Motor neuron (in vitro differentiated cells): ENCODE measurements around the gene CCL21. TPM values are rescaled to one million over a fixed set of nuclear protein-coding genes. Genes with fewer than 3 reads are reported as not detected.

Experiments used
- ATAC-seq, 8 experiments: fragments of 200-7000 bp; cut with Tn5 transposase; replicated peaks in 6 of 8; 2 replicates each; pipeline ENCODE4 v1.8.0; 2021; ENCODE audit warnings: mild to moderate bottlenecking in 8 of 8, moderate library complexity in 8 of 8
- H3K27ac ChIP-seq, 2 donors: fragments of 250-450 bp; sonication (Bioruptor Pico); 2 replicates each; pipeline ENCODE4 v1.9.0; 2021; ENCODE audit warnings: antibody characterized with exemption in 2 of 2, mild to moderate bottlenecking in 2 of 2, moderate library complexity in 1 of 2
- H3K4me1 ChIP-seq, 2 donors: fragments of 250-450 bp; sonication (Bioruptor Pico); replicated peaks in 1 of 2; 2 replicates each; pipeline ENCODE4 v1.6.1; 2021; ENCODE audit warnings: antibody characterized with exemption in 2 of 2, mild to moderate bottlenecking in 2 of 2, moderate library complexity in 1 of 2
- H3K4me3 ChIP-seq, 5 donors: fragments of 250-450 bp; sonication (Bioruptor Pico); 2 replicates each; pipeline ENCODE4 v1.9.0; 2021; ENCODE audit warnings: antibody characterized with exemption in 5 of 5, mild to moderate bottlenecking in 5 of 5, moderate library complexity in 4 of 5
- WGBS, 10 experiments: fragments of 450-650 bp; shearing (Covaris generic); methylation state at CpG; one replicate each; pipeline ENCODE4 v1.0.0; 2022; 5-methylcytosine and 5-hydroxymethylcytosine counted together
- in situ Hi-C, 9 experiments: fragments of 400-800 bp; cut with MboI; loops; one replicate each; pipeline ENCODE4 v1.15.0; 2021; ENCODE audit warnings: low sequenced_read_pairs in 9 of 9, low pct_unique_long_range_greater_than_20kb in 2 of 9; ENCODE audit not compliant: unreplicated experiment in 9 of 9
- total RNA-seq, 8 experiments: library from RNA; unstranded; fragments of 300-600 nt; gene quantifications; 2 replicates each; pipeline versions ENCODE4 v1.2.3 to v1.2.4, GENCODE V29; 2022

The CCL21 gene
- total RNA-seq, 8 experiments from 2014 or later, result 0.22 to 1.3 (median 0.76) TPM; not detected in 5

DNA sequence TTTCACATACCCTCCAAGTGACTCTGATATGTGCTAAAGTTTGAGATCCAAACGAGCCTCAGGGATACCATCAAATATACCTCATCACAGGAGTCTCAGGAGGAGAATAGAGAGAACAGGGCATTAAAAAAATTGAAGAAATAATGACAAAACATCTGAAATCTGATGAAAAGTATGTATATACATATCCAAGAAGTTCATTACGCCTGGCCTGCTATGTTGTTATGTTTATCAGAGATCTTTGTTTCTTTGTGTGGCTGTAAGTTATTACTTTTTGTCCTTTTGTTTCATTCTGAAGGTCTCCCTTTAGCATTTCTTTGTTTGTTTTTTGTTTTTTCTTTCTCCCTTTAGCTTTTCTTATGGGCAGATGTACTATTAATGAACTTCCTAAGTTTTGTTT lies 16.4 kb downstream of the CCL21 start:
- Histone ChIP-seq H3K4me3 (no peak overlapping the region), H3K4me1 (no peaks in the 10 kb centered on the region), H3K27ac (no peak overlapping the region)
- no peak for ATAC-seq
- in situ Hi-C loops, result no loop called here
- 28 to 100% (median 57%) methylated on average over 1 to 2 of the region's 2 CpGs; no CpG with 5 or more reads in 1 of the 10 experiments for WGBS, 10 experiments

DNA sequence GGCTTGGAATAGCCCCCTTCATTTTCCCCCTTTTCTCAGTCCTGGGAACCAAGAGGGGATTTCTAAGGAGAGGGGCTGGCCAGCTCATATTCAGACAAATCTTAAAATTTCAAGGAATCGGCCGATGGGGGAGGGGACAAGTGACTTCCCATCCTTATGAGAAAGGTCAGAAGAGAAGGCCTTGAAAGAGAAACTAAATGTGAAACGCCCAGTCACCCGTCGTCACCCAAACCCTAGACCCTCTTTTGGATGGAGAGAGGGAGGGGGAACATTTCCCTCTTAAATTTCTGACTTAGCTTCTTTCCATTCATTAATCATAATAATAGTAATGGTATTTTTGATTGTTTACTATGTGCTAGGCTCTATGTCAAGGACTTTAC lies 18.0 kb downstream of the CCL21 start:
- H3K4me1 ChIP-seq, result no peaks in the 10 kb centered on the region
- 65 to 91% (median 71%) methylated on average over 2 to 5 of the region's 5 CpGs; no CpG with 5 or more reads in 5 of the 10 experiments for WGBS, 10 experiments
- no peak overlapping the region for H3K4me3 ChIP-seq
- in situ Hi-C loops, result no loop called here
- ATAC-seq, result no peak
- H3K27ac ChIP-seq, result no peak overlapping the region

DNA sequence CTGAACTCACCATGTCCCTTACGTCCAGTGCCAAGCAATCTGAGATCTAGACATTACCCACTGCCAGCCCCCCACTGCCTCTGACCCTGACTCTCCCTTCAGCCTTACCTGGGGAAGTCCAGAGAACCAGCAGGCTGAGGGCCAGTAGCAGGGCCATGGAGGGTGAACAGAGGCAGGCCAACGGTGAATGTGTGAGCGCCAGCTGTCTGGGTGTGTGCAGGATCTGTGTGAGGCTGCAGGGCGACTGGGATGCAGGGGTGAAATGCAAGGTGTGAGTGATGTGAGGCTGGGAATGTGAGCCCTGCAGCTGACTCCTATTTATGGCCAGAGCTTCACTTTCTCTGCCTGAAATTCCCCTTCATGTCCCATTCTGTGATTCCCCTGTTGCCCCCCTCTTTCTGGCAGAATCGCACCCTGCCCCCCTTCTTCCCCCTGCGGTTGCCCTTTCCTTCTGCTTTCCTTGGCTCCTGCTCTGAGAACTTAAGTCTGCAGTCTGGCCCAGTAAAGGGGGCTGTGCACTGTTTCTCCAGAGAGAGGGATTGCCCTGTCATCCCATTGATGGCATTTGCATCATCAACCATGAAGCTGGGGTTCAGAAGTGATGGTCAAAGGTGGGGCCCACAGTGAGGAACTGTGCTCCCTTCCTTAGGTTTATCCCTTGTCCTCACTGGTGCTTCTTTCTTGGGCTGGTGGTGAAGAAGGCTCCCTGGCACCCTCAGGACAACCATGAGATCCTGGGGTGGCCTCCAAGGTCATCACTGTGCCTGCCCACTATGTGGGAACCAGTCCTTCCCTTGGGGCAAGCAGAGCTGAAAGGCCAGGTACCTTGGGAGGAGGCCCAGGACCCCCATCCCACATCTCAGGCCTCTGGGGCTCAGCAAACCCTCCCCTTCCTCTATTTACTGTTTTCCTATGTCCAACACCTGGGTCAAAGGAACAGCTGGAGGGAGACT lies 18.7 kb downstream of the CCL21 start, which contains the start of gene CCL19:
TSS of gene CCL19 (minus strand) at position 294 of the 953 bp plus-strand sequence. CDS start at position 157, 137 bp downstream.
- 77 to 89% methylated on average over 3 of the region's 6 CpGs; no CpG with 5 or more reads in 8 of the 10 experiments for WGBS, 10 experiments
- H3K4me1 ChIP-seq, result no peaks in the 10 kb centered on the region
- in situ Hi-C loops, result no loop called here
- no peak within 1 kb of the TSS for H3K4me3 ChIP-seq
- no peak for ATAC-seq
- no peak within 1 kb of the TSS for H3K27ac ChIP-seq

GRCh38 chr9:34689512-34689911 lies 20.4 kb downstream of the CCL21 start:
- WGBS, 10 experiments, result 54 to 100% (median 93%) methylated on average over 1 to 7 of the region's 8 CpGs; no CpG with 5 or more reads in 3 of the 10 experiments
- H3K27ac ChIP-seq, result no peak overlapping the region
- no peak for ATAC-seq
- no peak overlapping the region for H3K4me3 ChIP-seq
- no peaks in the 10 kb centered on the region for H3K4me1 ChIP-seq
- in situ Hi-C loops, result no loop called here

DNA sequence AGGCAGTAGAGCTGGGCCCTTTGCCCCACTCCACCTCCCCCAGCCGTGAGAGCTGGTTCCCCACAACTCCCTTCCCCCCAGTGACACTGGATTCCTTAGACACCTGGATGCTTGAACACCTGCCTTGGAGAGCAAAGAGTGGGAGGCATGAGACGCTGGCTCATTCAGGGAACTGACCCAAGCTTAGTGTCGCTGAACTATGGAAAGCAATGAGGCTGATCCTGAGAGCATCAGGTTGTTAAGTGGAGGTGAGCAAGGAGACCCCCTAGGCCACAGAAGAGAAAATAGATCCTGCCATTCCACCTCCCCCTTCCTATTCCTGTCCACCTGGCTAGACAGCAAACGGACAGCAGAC lies 20.8 kb downstream of the CCL21 start:
- Histone ChIP-seq H3K27ac (no peak overlapping the region), H3K4me1 (no peaks in the 10 kb centered on the region), H3K4me3 (no peak overlapping the region)
- in situ Hi-C loops, result no loop called here
- 0 to 100% (median 87%) methylated on average over 1 to 3 of the region's 4 CpGs; no CpG with 5 or more reads in 2 of the 10 experiments for WGBS, 10 experiments
- ATAC-seq, result no peak

DNA sequence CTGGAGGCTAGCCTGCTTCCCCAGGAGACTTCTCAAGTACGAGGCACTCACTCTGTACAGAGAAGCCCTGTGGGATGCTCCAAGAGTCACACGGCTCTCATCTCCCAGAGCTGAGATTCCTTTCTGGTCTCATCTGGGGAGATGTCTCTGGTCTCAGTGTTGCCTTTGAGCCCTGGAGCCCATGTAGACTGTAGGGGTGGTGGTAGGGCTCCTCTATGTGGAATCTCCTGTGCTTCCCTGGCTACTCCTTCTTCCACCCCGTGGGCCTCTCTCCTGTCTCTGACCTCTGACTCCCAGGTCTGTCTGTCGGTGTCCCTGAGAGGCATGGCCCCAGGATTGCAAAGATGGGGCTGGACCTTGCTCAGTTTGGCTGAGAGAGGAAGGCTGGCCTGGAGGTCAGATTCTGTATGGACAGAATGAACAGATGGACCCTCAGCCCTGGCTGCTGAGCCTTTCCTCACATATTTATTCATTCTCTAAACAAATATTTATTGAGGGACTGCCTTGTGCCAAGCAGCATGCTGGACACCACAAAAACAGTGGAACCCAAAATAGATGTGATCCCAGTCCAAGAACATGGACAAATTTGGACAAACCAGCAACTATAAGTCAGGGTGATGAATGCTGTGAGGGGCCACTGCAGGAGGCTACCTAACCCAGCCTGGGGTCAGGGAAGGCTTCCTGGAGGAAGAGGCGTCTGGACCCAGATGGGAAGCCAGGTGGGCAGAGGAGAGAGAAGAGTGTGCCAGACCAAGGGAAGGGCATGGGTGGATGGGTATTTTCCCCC lies 21.4 kb downstream of the CCL21 start:
- Histone ChIP-seq H3K4me1 (no peaks in the 10 kb centered on the region), H3K27ac (no peak overlapping the region), H3K4me3 (no peak overlapping the region)
- no peak for ATAC-seq
- 30 to 100% (median 69%) methylated on average over 1 to 3 of the region's 5 CpGs; no CpG with 5 or more reads in 4 of the 10 experiments for WGBS, 10 experiments
- in situ Hi-C loops, result no loop called here

DNA sequence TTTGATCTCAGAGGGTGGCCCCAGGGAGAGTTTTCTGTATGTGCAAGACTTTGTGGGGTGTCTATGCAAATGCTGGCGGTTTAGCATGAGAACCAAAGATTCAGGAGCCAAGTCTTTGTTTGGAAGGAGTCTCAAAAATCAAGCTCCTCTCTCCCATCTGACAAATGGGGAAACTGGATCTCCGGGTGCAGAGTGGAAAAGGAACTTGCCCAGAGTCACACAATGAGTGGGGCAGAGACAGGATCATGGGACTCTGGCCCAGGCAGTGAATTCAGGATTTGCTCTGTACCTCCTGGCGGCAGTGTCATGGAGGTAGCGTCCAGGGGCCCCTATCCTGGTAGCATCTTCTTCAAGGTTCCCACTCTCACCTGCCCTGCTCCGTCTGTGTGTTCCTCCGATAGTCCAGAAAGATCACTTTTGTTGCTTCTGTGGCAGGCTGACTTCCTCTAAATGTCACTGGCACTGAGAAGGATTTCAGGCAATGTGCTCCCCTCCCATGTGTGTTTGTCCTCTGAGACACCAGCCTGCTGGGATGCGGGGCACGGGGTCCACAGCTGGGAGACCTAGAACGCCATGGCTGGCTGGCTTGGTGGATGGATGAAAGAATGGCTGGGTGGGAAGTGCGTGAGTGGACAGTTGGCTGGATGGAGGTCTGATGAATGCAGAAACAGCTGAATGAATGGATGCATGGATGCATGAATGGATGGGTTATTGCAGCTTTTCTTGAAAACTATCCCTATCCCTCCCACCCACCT lies 22.5 kb downstream of the CCL21 start:
- in situ Hi-C loops, result no loop called here

DNA sequence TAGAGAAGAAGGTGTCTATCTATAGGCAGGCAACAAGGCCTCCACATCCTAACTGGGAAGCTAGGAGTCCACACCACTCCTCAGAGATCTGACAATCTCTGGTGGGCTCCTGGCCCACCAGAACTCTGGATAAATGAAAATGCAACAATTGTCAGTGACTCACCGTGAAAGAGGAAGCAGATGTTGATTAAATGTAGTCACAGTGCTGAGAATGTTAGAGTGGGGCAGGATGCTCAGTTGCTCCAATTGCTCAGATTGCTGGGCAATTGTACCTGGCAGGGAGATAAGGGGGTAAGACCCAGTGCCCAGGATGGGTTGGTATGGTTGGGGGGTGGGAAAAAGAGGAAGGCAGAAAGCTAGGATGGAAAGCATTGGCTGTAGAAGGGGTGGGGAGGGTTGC lies 23.2 kb downstream of the CCL21 start:
- Histone ChIP-seq H3K4me1 (no peaks in the 10 kb centered on the region), H3K27ac (no peak overlapping the region), H3K4me3 (no peak overlapping the region)
- peak in 1 of 8 experiments; percentile 29 for ATAC-seq
- in situ Hi-C loops, result no loop called here
- 50 to 83% methylated on average over 1 of the region's 1 CpG; no CpG with 5 or more reads in 8 of the 10 experiments for WGBS, 10 experiments

More for the DNA sequence above, 22.5 kb downstream of the CCL21 start:
- WGBS, 10 experiments, result 0 to 100% (median 72%) methylated on average over 1 to 7 of the region's 10 CpGs; no CpG with 5 or more reads in 2 of the 10 experiments
- Histone ChIP-seq H3K4me1 (no peaks in the 10 kb centered on the region), H3K27ac (no peak overlapping the region), H3K4me3 (no peak overlapping the region)
- no peak for ATAC-seq

DNA sequence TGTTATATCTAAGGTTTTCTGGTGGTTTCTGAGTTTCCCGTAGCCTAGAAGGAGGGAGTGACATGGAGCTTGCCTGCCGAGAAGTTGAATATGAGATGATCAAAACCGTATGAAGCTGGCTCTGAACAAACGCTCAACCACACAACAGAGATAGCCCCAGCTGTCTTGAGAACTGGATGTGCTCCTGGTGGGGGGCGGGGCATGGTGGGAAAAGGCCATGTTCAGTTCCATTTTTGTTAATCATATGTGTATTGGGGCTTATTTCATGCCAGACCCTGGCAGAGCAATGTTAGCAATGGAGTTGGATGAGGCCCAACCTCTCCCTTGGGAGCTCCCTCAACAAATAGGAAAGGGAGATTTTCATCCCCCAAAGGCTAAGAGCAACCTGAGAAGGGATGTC lies 23.7 kb downstream of the CCL21 start:
- ATAC-seq, result no peak
- in situ Hi-C loops, result no loop called here
- no peak overlapping the region for H3K27ac ChIP-seq
- WGBS, 10 experiments, result 8 to 100% (median 88%) methylated on average over 1 to 4 of the region's 5 CpGs; no CpG with 5 or more reads in 2 of the 10 experiments
- H3K4me1 ChIP-seq, result no peaks in the 10 kb centered on the region
- H3K4me3 ChIP-seq, result no peak overlapping the region

DNA sequence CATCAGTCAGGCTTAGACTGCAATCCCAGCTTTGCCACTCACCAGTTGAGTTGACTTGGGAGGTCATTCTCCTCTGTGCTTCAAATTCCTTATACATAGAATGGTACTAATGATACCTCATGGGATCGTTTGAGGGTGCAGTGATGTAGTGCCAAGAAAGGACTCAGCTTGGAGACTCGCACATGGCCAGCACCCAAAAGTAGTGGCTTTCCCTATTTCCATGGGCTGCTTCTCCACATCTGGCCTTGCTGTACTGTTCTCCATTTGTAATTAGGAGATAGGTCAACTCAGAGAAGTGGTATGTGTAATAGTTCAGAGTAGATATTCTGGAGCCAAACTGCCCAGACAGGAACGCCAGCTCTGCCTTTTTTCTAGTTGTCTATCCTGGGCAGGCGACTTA lies 24.3 kb downstream of the CCL21 start:
- no peak overlapping the region for H3K4me3 ChIP-seq
- in situ Hi-C loops, result no loop called here
- H3K27ac ChIP-seq, result no peak overlapping the region
- no peaks in the 10 kb centered on the region for H3K4me1 ChIP-seq
- WGBS, 10 experiments, result 6 to 100% (median 58%) methylated on average over 1 to 3 of the region's 4 CpGs; no CpG with 5 or more reads in 2 of the 10 experiments
- ATAC-seq, result no peak

DNA sequence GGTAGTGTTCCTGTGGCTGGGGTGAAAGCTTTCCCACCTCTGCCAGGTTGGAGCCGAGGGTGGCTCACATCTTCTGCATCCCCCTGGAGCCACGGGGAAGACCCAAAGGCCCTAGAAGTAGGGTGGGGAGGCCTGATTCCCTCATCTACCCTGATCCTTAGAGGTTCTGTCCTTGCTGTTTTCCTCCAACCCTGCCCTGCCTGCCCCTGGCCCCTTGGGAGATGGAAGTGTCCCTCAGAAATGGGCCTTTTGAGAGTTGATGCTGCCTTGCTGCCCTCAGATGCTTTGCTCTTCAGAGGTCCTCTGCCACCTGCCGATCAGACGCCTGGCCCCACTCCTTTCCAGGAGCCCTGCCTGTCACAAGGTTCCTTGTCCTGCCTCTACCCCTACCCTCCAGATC lies 25.1 kb downstream of the CCL21 start:
- ATAC-seq, result no peak
- H3K4me3 ChIP-seq, result no peak overlapping the region
- in situ Hi-C loops, result no loop called here
- 65 to 100% methylated on average over 2 of the region's 4 CpGs; no CpG with 5 or more reads in 8 of the 10 experiments for WGBS, 10 experiments
- no peaks in the 10 kb centered on the region for H3K4me1 ChIP-seq
- no peak overlapping the region for H3K27ac ChIP-seq

GRCh38 chr9:34684145-34684544 lies 25.8 kb downstream of the CCL21 start:
- Histone ChIP-seq H3K4me1 (no peaks in the 10 kb centered on the region), H3K27ac (no peak overlapping the region), H3K4me3 (no peak overlapping the region)
- in situ Hi-C loops, result no loop called here
- ATAC-seq, result no peak
- 40 to 100% (median 100%) methylated on average over 1 to 4 of the region's 4 CpGs; no CpG with 5 or more reads in 3 of the 10 experiments for WGBS, 10 experiments
